T-cell (primary cell): ENCODE results near the gene TMEM132C. TPM values are rescaled to one million over a fixed set of nuclear protein-coding genes. Genes with fewer than 3 reads are reported as not detected.

Experiments used
- ATAC-seq, 4 experiments: fragments of 200-7000 bp in 3 of 4; fragments of 150-1000 bp in 1 of 4; cut with Tn5 transposase; replicated peaks in 1 of 4; 1 replicate in 3 of 4; 2 replicates in 1 of 4; pipeline ENCODE4 v1.10.0; 2021; ENCODE audit warnings: moderate library complexity in 3 of 4, mild to moderate bottlenecking in 2 of 4, moderate number of reproducible peaks in 1 of 4
- CTCF ChIA-PET, 2 donors: fragments of 300-600 bp; sonication (Branson Sonifier 250); formaldehyde crosslinking; loops; one replicate each; lab custom pipeline; 2022; ENCODE audit warnings: antibody characterized with exemption in 2 of 2; lab: Charles Lee
- POLR2A ChIA-PET, 2 donors: fragments of 300-600 bp; sonication (Branson Sonifier 250); formaldehyde crosslinking; loops; one replicate each; lab custom pipeline; 2022; ENCODE audit warnings: antibody characterized with exemption in 2 of 2; lab: Charles Lee
- DNase-seq, 35 experiments: peaks; one replicate each; pipeline versions ENCODE4 v3.0.0 to v3.0.0-alpha.2; 2013 to 2023
- H3K27ac ChIP-seq: one replicate; pipeline ENCODE4 v1.5.1; 2013; ENCODE audit warnings: low read length
- H3K27me3 ChIP-seq, 2 experiments: replicated peaks in 1 of 2; 1 replicate in 1 of 2; 2 replicates in 1 of 2; pipeline versions ENCODE4 v1.6.1 to v1.7.0; 2013; ENCODE audit warnings: low read length in 1 of 2, mixed read lengths in 1 of 2; ENCODE audit not compliant: control insufficient read depth in 2 of 2, insufficient read depth in 2 of 2; ENCODE audit errors: extremely low read depth in 1 of 2
- H3K36me3 ChIP-seq, 2 donors: 1 replicate in 1 of 2; 2 replicates in 1 of 2; pipeline versions ENCODE4 v1.6.1 to v1.7.0; 2013; ENCODE audit warnings: low read length in 1 of 2; ENCODE audit not compliant: control insufficient read depth in 2 of 2, insufficient read depth in 1 of 2; ENCODE audit errors: extremely low read depth in 1 of 2
- H3K4me1 ChIP-seq, 2 experiments: 1 replicate in 1 of 2; 2 replicates in 1 of 2; pipeline versions ENCODE4 v1.6.1 to v1.7.0; 2013; ENCODE audit warnings: low read length in 2 of 2, mixed read lengths in 1 of 2; ENCODE audit not compliant: insufficient read depth in 2 of 2, control insufficient read depth in 1 of 2; ENCODE audit errors: extremely low read depth in 1 of 2
- H3K4me3 ChIP-seq, 2 donors: 1 replicate in 1 of 2; 2 replicates in 1 of 2; pipeline versions ENCODE4 v1.5.1 to v1.7.0; 2013; ENCODE audit warnings: mild to moderate bottlenecking in 2 of 2, low read length in 1 of 2, moderate library complexity in 1 of 2; ENCODE audit not compliant: control insufficient read depth in 1 of 2; ENCODE audit errors: extremely low read depth in 1 of 2
- H3K9me3 ChIP-seq: 2 replicates; pipeline ENCODE4 v1.7.0; 2013
- H3K27ac Mint-ChIP-seq, 2 donors: one replicate each; pipeline ENCODE4 v1.8.0; 2020 to 2021; ENCODE audit warnings: mild to moderate bottlenecking in 2 of 2, mixed read lengths in 2 of 2
- H3K27me3 Mint-ChIP-seq, 2 donors: one replicate each; pipeline ENCODE4 v1.8.0; 2021 to 2022; ENCODE audit warnings: mixed read lengths in 2 of 2
- H3K36me3 Mint-ChIP-seq: one replicate; pipeline ENCODE4 v1.8.0; 2021; ENCODE audit warnings: mixed read lengths
- H3K4me1 Mint-ChIP-seq, 3 donors: one replicate each; pipeline ENCODE4 v1.8.0; 2020 to 2022; ENCODE audit warnings: mixed read lengths in 3 of 3, mild to moderate bottlenecking in 1 of 3
- H3K4me3 Mint-ChIP-seq, 3 donors: one replicate each; pipeline ENCODE4 v1.8.0; 2020 to 2022; ENCODE audit warnings: mild to moderate bottlenecking in 3 of 3, mixed read lengths in 3 of 3, moderate library complexity in 3 of 3
- H3K9me3 Mint-ChIP-seq, 3 donors: one replicate each; pipeline ENCODE4 v1.8.0; 2020 to 2022; ENCODE audit warnings: mixed read lengths in 3 of 3
- WGBS: methylation state at CpG from one replicate; pipeline ENCODE4 v1.1.5; 2013; ENCODE audit warnings: missing lambda C conversion rate; ENCODE audit not compliant: insufficient coverage; 5-methylcytosine and 5-hydroxymethylcytosine counted together
- total RNA-seq, 35 experiments: library from RNA in 6 of 35; stranded (reverse) in 6 of 35; fragments of 120-200 nt in 1 of 35; gene quantifications; one replicate each; pipeline versions ENCODE4 v1.2.1 to v1.2.4 and lab custom pipeline; 2013 to 2026

Gene TMEM132C
- total RNA-seq, 5 donors from 2014 or later (not counting 1 experiment from before 2014, with no cell fraction given), result 0.07 TPM; not detected in 4

GRCh38 chr12:128383357-128383937 lies 116.5 kb downstream of the TMEM132C start:
- no peaks in the 10 kb centered on the region for H3K9me3 ChIP-seq
- Mint-ChIP-seq H3K4me1 (peaks cover 0 to 2% (median 0%) of the 10 kb centered on the region in 3 donors), H3K9me3 (peaks cover 3 to 10% (median 4%) of the 10 kb centered on the region in 3 donors), H3K4me3 (no peak overlapping the region), H3K36me3 (no peaks in the 10 kb centered on the region), H3K27me3 (peaks cover 4 to 8% of the 10 kb centered on the region in 2 donors), H3K27ac (no peak overlapping the region)
- H3K4me1 ChIP-seq, result peaks cover 0 to 7% of the 10 kb centered on the region in 2 experiments
- H3K27me3 ChIP-seq, result peaks cover 0 to 17% of the 10 kb centered on the region in 2 experiments
- 58% methylated on average over 11 of the region's 18 CpGs for WGBS
- ChIA-PET CTCF (no interaction called here), POLR2A (no interaction called here)
- H3K36me3 ChIP-seq, result no peaks in the 10 kb centered on the region
- DNase-seq (no peak), ATAC-seq (no peak)
- no peak overlapping the region for H3K27ac ChIP-seq
- H3K4me3 ChIP-seq, result no peak overlapping the region

- no peak overlapping the region for H3K4me3 Mint-ChIP-seq
- Histone ChIP-seq H3K36me3 (no peaks in the 10 kb centered on the region), H3K27ac (no peak overlapping the region), H3K4me3 (no peak overlapping the region), H3K27me3 (peaks cover 0 to 23% of the 10 kb centered on the region in 2 experiments), H3K4me1 (peaks cover 0 to 12% of the 10 kb centered on the region in 2 experiments), H3K9me3 (no peaks in the 10 kb centered on the region)
- H3K27me3 Mint-ChIP-seq, result peaks cover 3 to 4% of the 10 kb centered on the region in 2 donors
- no peak for ATAC-seq
- peaks cover 0 to 6% (median 0%) of the 10 kb centered on the region in 3 donors for H3K4me1 Mint-ChIP-seq
- no peaks in the 10 kb centered on the region for H3K36me3 Mint-ChIP-seq
- no peak for DNase-seq
- no peak overlapping the region for H3K27ac Mint-ChIP-seq
- ChIA-PET CTCF (interaction anchor here in 1 of 2 donors (0.6 kb wide), 1 partner anchor 446 kb away, joined by 4 read pairs; no protein-coding TSS in a partner anchor), POLR2A (no interaction called here)
- peaks cover 0 to 5% (median 4%) of the 10 kb centered on the region in 3 donors for H3K9me3 Mint-ChIP-seq
- WGBS, result 91% methylated on average over 7 of the region's 9 CpGs
These were observed 118.8 kb downstream of the TMEM132C start for GRCh38 chr12:128385736-128386135.

GRCh38 chr12:128387811-128388422 lies 120.9 kb downstream of the TMEM132C start:
- peaks cover 0 to 12% of the 10 kb centered on the region in 2 experiments for H3K4me1 ChIP-seq
- peaks cover 0 to 6% (median 0%) of the 10 kb centered on the region in 3 donors for H3K4me1 Mint-ChIP-seq
- no peak overlapping the region for H3K4me3 ChIP-seq
- CTCF ChIA-PET, result interaction anchor here in 1 of 2 donors (0.7 kb wide), 2 partner anchors 129 to 130 kb away, joined by 3 read pairs; no protein-coding TSS in a partner anchor
- H3K27me3 ChIP-seq, result peaks cover 0 to 23% of the 10 kb centered on the region in 2 experiments
- H3K36me3 ChIP-seq, result no peaks in the 10 kb centered on the region
- no peak for ATAC-seq
- peaks cover 0 to 4% (median under 1%) of the 10 kb centered on the region in 3 donors for H3K9me3 Mint-ChIP-seq
- no peak overlapping the region for H3K4me3 Mint-ChIP-seq
- WGBS, result 37% methylated on average over 16 of the region's 19 CpGs
- H3K27ac ChIP-seq, result peak overlapping the region; percentile 74
- POLR2A ChIA-PET, result no interaction called here
- H3K36me3 Mint-ChIP-seq, result no peaks in the 10 kb centered on the region
- peak in 5 of 35 experiments; percentile 3 to 11 (median 5) for DNase-seq
- no peak overlapping the region for H3K27ac Mint-ChIP-seq
- no peaks in the 10 kb centered on the region for H3K9me3 ChIP-seq
- peaks cover 0 to 3% of the 10 kb centered on the region in 2 donors for H3K27me3 Mint-ChIP-seq

- Histone ChIP-seq H3K4me3 (no peak overlapping the region), H3K27ac (peak overlapping the region; percentile 74), H3K36me3 (no peaks in the 10 kb centered on the region), H3K4me1 (peaks cover 0 to 12% of the 10 kb centered on the region in 2 experiments), H3K27me3 (peaks cover 0 to 19% of the 10 kb centered on the region in 2 experiments), H3K9me3 (no peaks in the 10 kb centered on the region)
- ChIA-PET POLR2A (no interaction called here), CTCF (interaction anchor here in 1 of 2 donors (0.7 kb wide), 1 partner anchor 130 kb away, joined by 3 read pairs; no protein-coding TSS in a partner anchor)
- WGBS, result 25% methylated on average over 7 of the region's 14 CpGs
- peak in 24 of 35 experiments; percentile 2 to 52 (median 22) for DNase-seq
- H3K27ac Mint-ChIP-seq, result peak overlapping the region; percentile 61 to 76
- peaks cover 0 to 5% (median 4%) of the 10 kb centered on the region in 3 donors for H3K9me3 Mint-ChIP-seq
- no peaks in the 10 kb centered on the region for H3K36me3 Mint-ChIP-seq
- H3K4me3 Mint-ChIP-seq, result no peak overlapping the region
- peaks cover 0 to 3% of the 10 kb centered on the region in 2 donors for H3K27me3 Mint-ChIP-seq
- peaks cover 0 to 6% (median 0%) of the 10 kb centered on the region in 3 donors for H3K4me1 Mint-ChIP-seq
- ATAC-seq, result peak in 2 of 4 experiments; percentile 32 to 40
These were observed 121.6 kb downstream of the TMEM132C start for GRCh38 chr12:128388461-128389000.

- no peaks in the 10 kb centered on the region for H3K36me3 ChIP-seq
These were observed 126.4 kb downstream of the TMEM132C start for GRCh38 chr12:128393346-128393745.

GRCh38 chr12:128394137-128394536 lies 127.2 kb downstream of the TMEM132C start:
- Mint-ChIP-seq H3K4me1 (no peaks in the 10 kb centered on the region), H3K27ac (no peak overlapping the region), H3K36me3 (no peaks in the 10 kb centered on the region), H3K4me3 (no peak overlapping the region), H3K9me3 (peaks cover 0 to 11% (median 4%) of the 10 kb centered on the region in 3 donors), H3K27me3 (no peaks in the 10 kb centered on the region)
- ATAC-seq, result no peak
- ChIA-PET CTCF (no interaction called here), POLR2A (no interaction called here)
- Histone ChIP-seq H3K27me3 (peaks cover 0 to 9% of the 10 kb centered on the region in 2 experiments), H3K27ac (no peak overlapping the region), H3K9me3 (no peaks in the 10 kb centered on the region), H3K4me3 (no peak overlapping the region), H3K4me1 (no peaks in the 10 kb centered on the region), H3K36me3 (no peaks in the 10 kb centered on the region)
- no CpG with 5 or more reads among the region's 2 CpGs for WGBS
- no peak for DNase-seq

More at GRCh38 chr12:128393346-128393745, 126.4 kb downstream of the TMEM132C start:
- ATAC-seq (no peak), DNase-seq (no peak)
- Histone ChIP-seq H3K27ac (no peak overlapping the region), H3K4me1 (peaks cover 0 to 6% of the 10 kb centered on the region in 2 experiments), H3K27me3 (peaks cover 0 to 11% of the 10 kb centered on the region in 2 experiments), H3K4me3 (no peak overlapping the region), H3K9me3 (no peaks in the 10 kb centered on the region)
- H3K4me3 Mint-ChIP-seq, result no peak overlapping the region
- peaks cover 0 to 2% of the 10 kb centered on the region in 2 donors for H3K27me3 Mint-ChIP-seq
- no peaks in the 10 kb centered on the region for H3K36me3 Mint-ChIP-seq
- no peak overlapping the region for H3K27ac Mint-ChIP-seq
- ChIA-PET POLR2A (no interaction called here), CTCF (no interaction called here)
- H3K9me3 Mint-ChIP-seq, result peaks cover 0 to 11% (median 4%) of the 10 kb centered on the region in 3 donors
- H3K4me1 Mint-ChIP-seq, result peaks cover 0 to 4% (median 0%) of the 10 kb centered on the region in 3 donors
- no CpG with 5 or more reads among the region's 3 CpGs for WGBS
